ENCODE measurements around the gene SLC5A3.

SLC5A3 gene

DNA sequence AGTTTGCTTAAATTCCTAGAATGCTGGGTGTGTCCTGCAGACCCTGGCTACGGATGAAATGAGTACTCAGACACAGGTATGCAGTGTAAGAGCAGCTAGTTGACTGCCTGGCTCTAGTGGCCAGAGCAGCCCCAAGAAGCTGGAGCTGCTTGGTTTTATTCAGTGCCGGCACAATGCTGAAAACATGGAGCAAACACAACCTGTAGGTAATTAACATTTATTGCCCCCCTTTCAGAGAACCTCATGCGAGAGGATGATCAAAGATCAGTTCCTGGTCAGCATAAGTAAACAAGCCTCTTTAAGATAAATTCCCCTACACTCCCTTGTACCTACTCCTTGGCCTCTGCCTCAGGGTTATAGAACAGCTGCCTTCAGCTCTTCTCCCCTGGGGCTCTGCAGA is 43.2 kb downstream of the SLC5A3 start:
- TF ChIP-seq, protein P1, sequence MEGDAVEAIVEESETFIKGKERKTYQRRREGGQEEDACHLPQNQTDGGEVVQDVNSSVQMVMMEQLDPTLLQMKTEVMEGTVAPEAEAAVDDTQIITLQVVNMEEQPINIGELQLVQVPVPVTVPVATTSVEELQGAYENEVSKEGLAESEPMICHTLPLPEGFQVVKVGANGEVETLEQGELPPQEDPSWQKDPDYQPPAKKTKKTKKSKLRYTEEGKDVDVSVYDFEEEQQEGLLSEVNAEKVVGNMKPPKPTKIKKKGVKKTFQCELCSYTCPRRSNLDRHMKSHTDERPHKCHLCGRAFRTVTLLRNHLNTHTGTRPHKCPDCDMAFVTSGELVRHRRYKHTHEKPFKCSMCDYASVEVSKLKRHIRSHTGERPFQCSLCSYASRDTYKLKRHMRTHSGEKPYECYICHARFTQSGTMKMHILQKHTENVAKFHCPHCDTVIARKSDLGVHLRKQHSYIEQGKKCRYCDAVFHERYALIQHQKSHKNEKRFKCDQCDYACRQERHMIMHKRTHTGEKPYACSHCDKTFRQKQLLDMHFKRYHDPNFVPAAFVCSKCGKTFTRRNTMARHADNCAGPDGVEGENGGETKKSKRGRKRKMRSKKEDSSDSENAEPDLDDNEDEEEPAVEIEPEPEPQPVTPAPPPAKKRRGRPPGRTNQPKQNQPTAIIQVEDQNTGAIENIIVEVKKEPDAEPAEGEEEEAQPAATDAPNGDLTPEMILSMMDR (IDR thresholded peaks at IDR 0.05) = no peak

- TF ChIP-seq, protein P1 (IDR thresholded peaks at IDR 0.05) = no peak
These were observed 47.5 kb downstream of the SLC5A3 start for GRCh38 chr21:34120867-34121266.

- TF ChIP-seq, protein P1 (IDR thresholded peaks at IDR 0.05) = no peak
These were observed 48.7 kb downstream of the SLC5A3 start for GRCh38 chr21:34122047-34122446.

All from LNCAP (cell line).